Measurements from ENCODE around the gene SAPCD2. TPM values are rescaled to one million over a fixed set of nuclear protein-coding genes. Genes with fewer than 3 reads are reported as not detected.

SAPCD2 gene
- total RNA-seq, 1 experiment from 2014 or later: 57.5 TPM

DNA sequence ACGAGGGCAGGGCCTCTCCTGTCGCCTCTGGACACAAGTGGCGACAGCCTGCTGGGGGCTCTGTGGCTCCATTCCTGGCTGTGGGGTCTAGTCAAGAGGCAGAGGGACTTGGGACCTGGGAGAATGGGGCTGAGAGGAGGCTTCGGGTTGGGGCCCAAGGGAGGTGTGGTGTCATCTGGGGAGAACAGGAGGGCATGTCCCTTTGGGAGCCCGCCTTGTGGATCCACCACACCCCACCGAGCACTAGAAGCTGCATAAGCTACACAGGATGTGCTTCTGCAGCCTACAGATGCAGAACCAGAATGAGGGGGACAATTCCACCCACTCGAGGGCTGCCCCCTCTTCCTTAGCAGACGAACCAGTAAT lies 12.6 kb upstream of the SAPCD2 start:
- POLR2A ChIA-PET: no interaction called here

DNA sequence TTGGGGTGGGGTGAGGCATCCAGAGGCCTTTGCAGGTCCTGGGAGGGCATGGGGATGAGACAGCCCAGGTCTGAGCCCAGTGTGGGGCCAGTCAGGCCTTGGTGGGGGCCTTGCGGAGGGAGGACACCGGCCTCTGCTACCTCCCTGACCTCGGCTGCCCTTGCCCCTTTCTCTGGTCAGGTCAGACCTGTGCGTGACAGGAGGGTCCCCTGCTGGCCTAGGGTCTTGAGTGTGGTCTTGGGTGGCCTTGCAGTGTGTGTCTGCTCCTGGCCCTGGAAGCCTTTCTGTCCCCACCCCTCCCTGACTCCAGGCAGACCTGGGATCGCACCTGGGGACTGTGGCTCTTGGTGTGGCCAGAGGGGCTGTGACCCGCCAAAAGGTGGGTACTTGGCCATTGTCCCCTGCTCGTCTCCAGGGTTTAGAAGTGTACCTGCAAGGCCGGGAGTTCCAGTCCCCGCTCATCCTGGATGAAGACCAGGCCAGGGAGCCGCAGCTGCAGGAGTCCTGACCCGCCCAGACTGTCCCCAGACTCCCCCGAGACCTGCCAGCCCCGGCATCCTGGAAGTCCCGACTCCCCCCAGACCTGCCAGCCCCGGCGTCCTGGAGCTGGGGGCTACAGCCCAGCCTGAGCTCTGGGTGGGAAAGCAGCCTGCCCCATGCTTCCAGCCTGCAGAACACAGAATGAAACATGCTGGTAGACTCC lies 12.0 kb upstream of the SAPCD2 start:
- no peaks in the 10 kb centered on the region for H3K9me3 ChIP-seq
- no peak for DNase-seq
- H3K9me3 Mint-ChIP-seq (ENCODE audit: unreplicated experiment): no peaks in the 10 kb centered on the region
- intact Hi-C loops (cut with micrococcal nuclease; ENCODE audit: unreplicated experiment): no loop called here
- no peaks in the 10 kb centered on the region for H3K27me3 ChIP-seq (replicated peaks; ENCODE audit: control insufficient read depth, insufficient read depth, low read length)
- H3K27me3 Mint-ChIP-seq (ENCODE audit: insufficient read depth, unreplicated experiment): no peaks in the 10 kb centered on the region
- peaks cover 7% of the 10 kb centered on the region for H3K4me1 Mint-ChIP-seq (ENCODE audit: low read depth, unreplicated experiment)
- ChIA-PET CTCF (interaction anchor here (0.5 to 1.7 kb wide), 3 partner anchors 9 to 562 kb away, joined by 3 to 8 read pairs (median 4); no protein-coding TSS in a partner anchor), POLR2A (no interaction called here)
- H3K36me3 Mint-ChIP-seq (ENCODE audit: insufficient read depth, unreplicated experiment): peaks cover 19% of the 10 kb centered on the region
- no peak overlapping the region for H3K27ac Mint-ChIP-seq (ENCODE audit: unreplicated experiment)
- H3K4me1 ChIP-seq: peaks cover 15% of the 10 kb centered on the region
- no TSS peak for BruUV-seq (replicated peaks)
- TF ChIP-seq, protein P1, sequence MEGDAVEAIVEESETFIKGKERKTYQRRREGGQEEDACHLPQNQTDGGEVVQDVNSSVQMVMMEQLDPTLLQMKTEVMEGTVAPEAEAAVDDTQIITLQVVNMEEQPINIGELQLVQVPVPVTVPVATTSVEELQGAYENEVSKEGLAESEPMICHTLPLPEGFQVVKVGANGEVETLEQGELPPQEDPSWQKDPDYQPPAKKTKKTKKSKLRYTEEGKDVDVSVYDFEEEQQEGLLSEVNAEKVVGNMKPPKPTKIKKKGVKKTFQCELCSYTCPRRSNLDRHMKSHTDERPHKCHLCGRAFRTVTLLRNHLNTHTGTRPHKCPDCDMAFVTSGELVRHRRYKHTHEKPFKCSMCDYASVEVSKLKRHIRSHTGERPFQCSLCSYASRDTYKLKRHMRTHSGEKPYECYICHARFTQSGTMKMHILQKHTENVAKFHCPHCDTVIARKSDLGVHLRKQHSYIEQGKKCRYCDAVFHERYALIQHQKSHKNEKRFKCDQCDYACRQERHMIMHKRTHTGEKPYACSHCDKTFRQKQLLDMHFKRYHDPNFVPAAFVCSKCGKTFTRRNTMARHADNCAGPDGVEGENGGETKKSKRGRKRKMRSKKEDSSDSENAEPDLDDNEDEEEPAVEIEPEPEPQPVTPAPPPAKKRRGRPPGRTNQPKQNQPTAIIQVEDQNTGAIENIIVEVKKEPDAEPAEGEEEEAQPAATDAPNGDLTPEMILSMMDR (IDR thresholded peaks at IDR 0.05; ENCODE audit: insufficient read depth in 1 of 2, low read depth in 1 of 2, low read length in 1 of 2, severe bottlenecking in 1 of 2, unreplicated experiment in 1 of 2): no peak
- no peak overlapping the region for H3K4me3 ChIP-seq (ENCODE audit: low read depth, low read length)
- H3K36me3 ChIP-seq (ENCODE audit: control insufficient read depth, insufficient read depth, low read length): peaks cover 1% of the 10 kb centered on the region
- H3K4me3 Mint-ChIP-seq (ENCODE audit: unreplicated experiment): no peak overlapping the region

More for the DNA sequence above, 12.6 kb upstream of the SAPCD2 start:
- Mint-ChIP-seq H3K4me3 (ENCODE audit: unreplicated experiment) (no peak overlapping the region), H3K4me1 (ENCODE audit: low read depth, unreplicated experiment) (peaks cover 11% of the 10 kb centered on the region), H3K27ac (ENCODE audit: unreplicated experiment) (no peak overlapping the region), H3K36me3 (ENCODE audit: insufficient read depth, unreplicated experiment) (peaks cover 19% of the 10 kb centered on the region), H3K27me3 (ENCODE audit: insufficient read depth, unreplicated experiment) (no peaks in the 10 kb centered on the region), H3K9me3 (ENCODE audit: unreplicated experiment) (no peaks in the 10 kb centered on the region)
- Histone ChIP-seq H3K4me1 (peaks cover 14% of the 10 kb centered on the region), H3K36me3 (ENCODE audit: control insufficient read depth, insufficient read depth, low read length) (peaks cover 1% of the 10 kb centered on the region), H3K27me3 (replicated peaks; ENCODE audit: control insufficient read depth, insufficient read depth, low read length) (no peaks in the 10 kb centered on the region), H3K9me3 (no peaks in the 10 kb centered on the region), H3K4me3 (ENCODE audit: low read depth, low read length) (no peak overlapping the region)
- TF ChIP-seq, protein P1 (IDR thresholded peaks at IDR 0.05; ENCODE audit: insufficient read depth in 1 of 2, low read depth in 1 of 2, low read length in 1 of 2, severe bottlenecking in 1 of 2, unreplicated experiment in 1 of 2): no peak
- no TSS peak for BruUV-seq (replicated peaks)
- no peak for DNase-seq
- intact Hi-C loops (cut with micrococcal nuclease; ENCODE audit: unreplicated experiment): no loop called here
- CTCF ChIA-PET: no interaction called here

DNA sequence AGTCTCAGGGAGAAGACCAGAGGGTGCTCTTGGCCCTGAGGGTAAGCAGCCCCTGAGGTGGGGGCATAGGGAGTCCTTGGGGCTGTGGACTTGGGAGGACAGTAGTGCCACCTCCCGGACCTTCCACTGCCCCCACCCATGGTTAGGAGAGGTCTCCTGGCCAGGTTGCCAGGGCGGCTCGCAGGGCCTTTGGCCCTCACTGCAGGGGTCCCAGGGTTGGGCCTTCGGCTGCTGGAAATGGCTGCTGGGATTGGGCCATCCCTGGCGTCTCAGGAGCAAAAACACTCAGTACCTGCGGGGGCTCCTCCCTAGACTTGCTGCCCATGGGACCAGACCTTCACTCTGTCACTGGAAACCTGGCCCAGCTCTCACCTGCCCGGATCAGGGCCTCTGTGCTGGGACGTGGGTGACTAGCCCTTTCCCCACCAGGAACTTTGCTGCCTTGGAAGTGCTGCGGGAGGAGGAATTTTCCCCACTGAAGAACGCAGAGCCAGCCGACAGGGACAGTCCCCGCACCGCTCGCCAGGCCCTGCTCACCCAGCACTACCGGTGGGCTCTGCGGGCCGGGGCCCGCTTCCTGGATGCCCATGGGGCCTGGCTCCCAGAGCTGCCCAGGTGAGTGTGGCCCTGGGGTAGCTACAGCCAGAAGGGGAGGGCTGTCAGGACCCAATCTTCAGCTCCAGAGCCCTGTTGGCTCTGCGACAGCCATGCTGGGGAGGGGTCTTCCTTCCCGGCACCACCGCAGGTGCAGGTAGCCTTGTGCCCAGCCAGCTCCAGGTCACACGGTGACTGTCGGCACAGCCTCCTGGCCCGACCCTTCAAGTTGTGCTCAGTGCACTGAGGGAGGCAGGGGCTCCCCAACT lies 10.1 kb upstream of the SAPCD2 start:
- TF ChIP-seq, protein P1 (IDR thresholded peaks at IDR 0.05; ENCODE audit: insufficient read depth in 1 of 2, low read depth in 1 of 2, low read length in 1 of 2, severe bottlenecking in 1 of 2, unreplicated experiment in 1 of 2): no peak
- peaks cover 1% of the 10 kb centered on the region for H3K36me3 ChIP-seq (ENCODE audit: control insufficient read depth, insufficient read depth, low read length)
- H3K9me3 Mint-ChIP-seq (ENCODE audit: unreplicated experiment): no peaks in the 10 kb centered on the region
- no peaks in the 10 kb centered on the region for H3K27me3 ChIP-seq (replicated peaks; ENCODE audit: control insufficient read depth, insufficient read depth, low read length)
- peaks cover 13% of the 10 kb centered on the region for H3K36me3 Mint-ChIP-seq (ENCODE audit: insufficient read depth, unreplicated experiment)
- DNase-seq: no peak
- H3K4me3 Mint-ChIP-seq (ENCODE audit: unreplicated experiment): no peak overlapping the region
- H3K4me3 ChIP-seq (ENCODE audit: low read depth, low read length): no peak overlapping the region
- POLR2A ChIA-PET: interaction anchor here (0.6 kb wide), 1 partner anchor 276 kb away, joined by 3 read pairs; no protein-coding TSS in a partner anchor
- H3K27ac Mint-ChIP-seq (ENCODE audit: unreplicated experiment): no peak overlapping the region
- intact Hi-C loops (cut with micrococcal nuclease; ENCODE audit: unreplicated experiment): no loop called here
- BruUV-seq (replicated peaks): no TSS peak
- peaks cover 13% of the 10 kb centered on the region for H3K4me1 ChIP-seq
- H3K9me3 ChIP-seq: no peaks in the 10 kb centered on the region
- no peaks in the 10 kb centered on the region for H3K27me3 Mint-ChIP-seq (ENCODE audit: insufficient read depth, unreplicated experiment)
- H3K4me1 Mint-ChIP-seq (ENCODE audit: low read depth, unreplicated experiment): peaks cover 2% of the 10 kb centered on the region
- CTCF ChIA-PET: interaction anchor here (1.7 kb wide), 1 partner anchor 13 kb away, joined by 8 read pairs; no protein-coding TSS in a partner anchor

Measured in Caco-2 (cell line).